GM23338 (cell line): Measurements from ENCODE around the gene ZNF326. TPM values are rescaled to one million over a fixed set of nuclear protein-coding genes. Genes with fewer than 3 reads are reported as not detected.

ENCODE experiments used
- ATAC-seq: fragments of 200-7000 bp; cut with Tn5 transposase; 3 replicates; pipeline ENCODE4 v1.9.1; 2020
- DNase-seq: peaks from one replicate; pipeline ENCODE4 v3.0.0-alpha.2; 2015; ENCODE audit warnings: low spot score
- H2AFZ ChIP-seq: fragments of 200-600 bp; sonication (generic); 2 replicates; pipeline ENCODE4 v1.8.0; 2016; ENCODE audit warnings: antibody characterized with exemption, mild to moderate bottlenecking, moderate library complexity
- H3F3A ChIP-seq: fragments of 200-600 bp; sonication (generic); replicated peaks from 2 replicates; pipeline ENCODE4 v1.8.0; 2017; ENCODE audit warnings: antibody characterized with exemption, mixed run types, low read depth
- H3K27ac ChIP-seq: fragments of 200-600 bp; sonication (generic); 2 replicates; pipeline ENCODE4 v1.6.1; 2016; ENCODE audit warnings: low read depth
- H3K27me3 ChIP-seq: fragments of 200-600 bp; sonication (generic); 2 replicates; pipeline ENCODE4 v1.8.0; 2016; ENCODE audit warnings: mild to moderate bottlenecking, mixed run types, moderate library complexity; ENCODE audit not compliant: insufficient read depth
- H3K36me3 ChIP-seq: fragments of 200-600 bp; sonication (generic); 2 replicates; pipeline ENCODE4 v1.8.0; 2016; ENCODE audit warnings: mild to moderate bottlenecking; ENCODE audit not compliant: insufficient read depth
- H3K4me1 ChIP-seq: fragments of 200-600 bp; sonication (generic); 2 replicates; pipeline ENCODE4 v1.8.0; 2016; ENCODE audit warnings: mild to moderate bottlenecking, moderate library complexity; ENCODE audit not compliant: insufficient read depth
- H3K4me2 ChIP-seq: fragments of 200-600 bp; sonication (generic); 2 replicates; pipeline ENCODE4 v1.7.1; 2017; ENCODE audit warnings: mixed run types
- H3K4me3 ChIP-seq: fragments of 200-600 bp; sonication (generic); 2 replicates; pipeline ENCODE4 v1.6.1; 2016; ENCODE audit warnings: mixed run types
- H3K79me2 ChIP-seq: fragments of 200-600 bp; sonication (generic); replicated peaks from 2 replicates; pipeline ENCODE4 v1.8.0; 2017; ENCODE audit warnings: mild to moderate bottlenecking; ENCODE audit not compliant: insufficient read depth
- H3K9me2 ChIP-seq: fragments of 200-600 bp; sonication (generic); 2 replicates; pipeline ENCODE4 v1.8.0; 2017; ENCODE audit not compliant: insufficient read depth
- H4K20me1 ChIP-seq: fragments of 200-600 bp; sonication (generic); replicated peaks from 2 replicates; pipeline ENCODE4 v1.8.0; 2017; ENCODE audit warnings: mild to moderate bottlenecking; ENCODE audit not compliant: insufficient read depth
- H3K27ac Mint-ChIP-seq: 2 replicates; pipeline ENCODE4 v1.8.0; 2020; ENCODE audit warnings: inconsistent platforms, mild to moderate bottlenecking, moderate library complexity, mixed read lengths
- H3K27me3 Mint-ChIP-seq: 3 replicates; pipeline ENCODE4 v1.8.0; 2022; ENCODE audit warnings: low read depth, mild to moderate bottlenecking, moderate library complexity, mixed read lengths, inconsistent platforms; ENCODE audit not compliant: insufficient read depth, poor library complexity
- H3K36me3 Mint-ChIP-seq: 3 replicates; pipeline ENCODE4 v1.8.0; 2021; ENCODE audit warnings: low read depth, mild to moderate bottlenecking, inconsistent platforms, moderate library complexity, mixed read lengths
- H3K4me1 Mint-ChIP-seq: 3 replicates; pipeline ENCODE4 v1.8.0; 2020; ENCODE audit warnings: mild to moderate bottlenecking, inconsistent platforms, mixed read lengths
- H3K4me3 Mint-ChIP-seq: 3 replicates; pipeline ENCODE4 v1.8.0; 2021; ENCODE audit warnings: moderate library complexity, mild to moderate bottlenecking, inconsistent platforms, mixed read lengths
- H3K9me3 Mint-ChIP-seq: 3 replicates; pipeline ENCODE4 v1.8.0; 2020; ENCODE audit warnings: moderate library complexity, mild to moderate bottlenecking, inconsistent platforms, mixed read lengths
- CREB1 ChIP-seq: fragments of 250-450 bp; sonication (Bioruptor Pico); IDR thresholded peaks from 2 replicates; pipeline ENCODE4 v1.5.0; 2020; ENCODE audit warnings: low read depth, mild to moderate bottlenecking, moderate library complexity
- EZH2 ChIP-seq: fragments of 200-600 bp; sonication (generic); IDR thresholded peaks from one replicate; pipeline ENCODE4 v1.8.0; 2017; ENCODE audit warnings: antibody characterized with exemption, mild to moderate bottlenecking, low read depth; ENCODE audit not compliant: unreplicated experiment
- EZH2phosphoT487 ChIP-seq: fragments of 200-600 bp; sonication (generic); IDR thresholded peaks from one replicate; pipeline ENCODE4 v1.8.1; 2018; ENCODE audit warnings: antibody characterized with exemption; ENCODE audit not compliant: unreplicated experiment
- NANOG ChIP-seq: IDR thresholded peaks from 2 replicates; pipeline ENCODE4 v1.6.1; 2016; ENCODE audit warnings: antibody characterized with exemption, borderline replicate concordance
- POLR2AphosphoS5 ChIP-seq: IDR thresholded peaks from 2 replicates; pipeline ENCODE4 v1.6.1; 2016; ENCODE audit warnings: antibody characterized with exemption, low read depth
- STAT1 ChIP-seq: IDR thresholded peaks from one replicate; pipeline ENCODE4 v1.6.1; 2016; ENCODE audit warnings: antibody characterized with exemption; ENCODE audit not compliant: unreplicated experiment
- ZNF114 ChIP-seq: fragments of 250-450 bp; sonication (Bioruptor Pico); IDR thresholded peaks from 2 replicates; pipeline ENCODE4 v1.5.0; 2020; ENCODE audit warnings: mild to moderate bottlenecking, moderate library complexity
- polyA plus RNA-seq: library from polyadenylated mRNA; unstranded; fragments of >200 nt; fragmentation: Nextera tagmentation; extraction: Ambion mirVana; gene quantifications from 2 replicates; pipeline ENCODE4 v1.2.1, GENCODE V29; 2016
- total RNA-seq: library from RNA; depleted of rRNA; stranded (reverse); fragments of >200 nt; shearing (Covaris generic); gene quantifications from 2 replicates; pipeline ENCODE4 v1.2.3, GENCODE V29; 2014
- TF ChIP-seq, protein P1 (sequence below): IDR thresholded peaks from one replicate; pipeline ENCODE4 v1.6.1; 2018; ENCODE audit warnings: antibody characterized with exemption; ENCODE audit not compliant: unreplicated experiment
- TF ChIP-seq, protein P2 (sequence below), 2 experiments: fragments of 200-600 bp in 1 of 2; sonication (generic) in 1 of 2; conservative IDR thresholded peaks; 2 replicates each; pipeline versions ENCODE4 v1.5.1 to v1.6.1; 2016 to 2017; ENCODE audit warnings: antibody characterized with exemption in 2 of 2, low read depth in 2 of 2, mild to moderate bottlenecking in 2 of 2, moderate library complexity in 1 of 2
- TF ChIP-seq, protein P3 (sequence below): fragments of 250-450 bp; sonication (Bioruptor Pico); IDR thresholded peaks from 2 replicates; pipeline ENCODE4 v1.5.0; 2020; ENCODE audit warnings: mild to moderate bottlenecking, moderate library complexity

Gene ZNF326
- total and polyA plus RNA-seq, 2 experiments from 2014 or later, result 28.6 to 35.1 TPM

DNA sequence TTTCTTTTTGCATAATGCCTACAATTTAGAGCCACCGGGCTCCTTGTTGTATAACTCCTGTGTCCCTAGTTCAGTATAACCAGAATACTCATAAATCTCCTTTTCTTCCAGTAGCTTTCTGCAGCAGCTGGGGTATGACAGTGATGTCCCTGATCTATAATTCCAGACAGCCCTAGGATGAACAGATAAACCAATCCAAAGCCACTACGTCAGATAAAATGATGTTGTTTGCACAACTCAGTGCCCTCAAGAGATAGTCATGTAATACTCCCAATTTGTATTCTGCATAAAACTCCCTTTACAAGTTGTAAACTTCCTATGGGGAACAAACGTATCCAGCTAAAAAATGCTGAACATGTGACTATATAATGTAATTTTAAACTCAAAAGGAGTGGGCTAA is 44.7 kb downstream of the ZNF326 start (continued):
- TF ChIP-seq, protein P1, sequence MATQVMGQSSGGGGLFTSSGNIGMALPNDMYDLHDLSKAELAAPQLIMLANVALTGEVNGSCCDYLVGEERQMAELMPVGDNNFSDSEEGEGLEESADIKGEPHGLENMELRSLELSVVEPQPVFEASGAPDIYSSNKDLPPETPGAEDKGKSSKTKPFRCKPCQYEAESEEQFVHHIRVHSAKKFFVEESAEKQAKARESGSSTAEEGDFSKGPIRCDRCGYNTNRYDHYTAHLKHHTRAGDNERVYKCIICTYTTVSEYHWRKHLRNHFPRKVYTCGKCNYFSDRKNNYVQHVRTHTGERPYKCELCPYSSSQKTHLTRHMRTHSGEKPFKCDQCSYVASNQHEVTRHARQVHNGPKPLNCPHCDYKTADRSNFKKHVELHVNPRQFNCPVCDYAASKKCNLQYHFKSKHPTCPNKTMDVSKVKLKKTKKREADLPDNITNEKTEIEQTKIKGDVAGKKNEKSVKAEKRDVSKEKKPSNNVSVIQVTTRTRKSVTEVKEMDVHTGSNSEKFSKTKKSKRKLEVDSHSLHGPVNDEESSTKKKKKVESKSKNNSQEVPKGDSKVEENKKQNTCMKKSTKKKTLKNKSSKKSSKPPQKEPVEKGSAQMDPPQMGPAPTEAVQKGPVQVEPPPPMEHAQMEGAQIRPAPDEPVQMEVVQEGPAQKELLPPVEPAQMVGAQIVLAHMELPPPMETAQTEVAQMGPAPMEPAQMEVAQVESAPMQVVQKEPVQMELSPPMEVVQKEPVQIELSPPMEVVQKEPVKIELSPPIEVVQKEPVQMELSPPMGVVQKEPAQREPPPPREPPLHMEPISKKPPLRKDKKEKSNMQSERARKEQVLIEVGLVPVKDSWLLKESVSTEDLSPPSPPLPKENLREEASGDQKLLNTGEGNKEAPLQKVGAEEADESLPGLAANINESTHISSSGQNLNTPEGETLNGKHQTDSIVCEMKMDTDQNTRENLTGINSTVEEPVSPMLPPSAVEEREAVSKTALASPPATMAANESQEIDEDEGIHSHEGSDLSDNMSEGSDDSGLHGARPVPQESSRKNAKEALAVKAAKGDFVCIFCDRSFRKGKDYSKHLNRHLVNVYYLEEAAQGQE, result no peak
- TF ChIP-seq CREB1 (CRISPR knock-in tag) (no peak), EZH2phosphoT487 (no peak), ZNF114 (CRISPR knock-in tag) (no peak), NANOG (no peak), STAT1 (no peak)

DNA sequence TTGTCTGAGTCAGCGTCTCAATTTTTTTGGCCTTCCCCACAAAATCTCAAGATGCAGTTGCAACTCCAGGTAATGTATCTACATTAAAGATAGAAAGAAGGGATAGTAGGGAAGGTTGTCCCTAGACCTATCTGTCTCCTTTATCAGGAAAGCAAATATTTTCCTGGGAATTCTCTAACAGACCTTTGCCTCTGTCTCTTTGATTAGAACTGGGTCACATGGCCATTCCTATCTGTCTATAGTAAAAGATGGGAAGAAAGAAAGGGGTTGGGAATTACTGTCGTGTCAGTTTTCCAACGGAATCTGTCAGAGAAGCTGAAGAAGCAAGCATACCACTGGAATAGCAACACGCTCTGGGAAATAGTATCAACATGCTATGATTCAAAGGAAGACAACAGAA is 48.7 kb downstream of the ZNF326 start:
- no peaks in the 10 kb centered on the region; the same call in 1 of the 2 replicates for H3F3A ChIP-seq
- H3K27ac ChIP-seq, result no peak overlapping the region
- Mint-ChIP-seq H3K27me3 (no peaks in the 10 kb centered on the region), H3K9me3 (no peaks in the 10 kb centered on the region), H3K27ac (no peak overlapping the region), H3K4me3 (no peak overlapping the region), H3K4me1 (peaks cover 3% of the 10 kb centered on the region; the same call in 1 of the 3 replicates), H3K36me3 (no peaks in the 10 kb centered on the region)
- no peaks in the 10 kb centered on the region for H3K27me3 ChIP-seq
- no peak overlapping the region for H3K4me3 ChIP-seq
- H3K36me3 ChIP-seq, result no peaks in the 10 kb centered on the region
- DNase-seq (no peak), ATAC-seq (no peak)
- no peak overlapping the region for H3K4me2 ChIP-seq
- no peaks in the 10 kb centered on the region for H3K9me2 ChIP-seq
- H4K20me1 ChIP-seq, result no peaks in the 10 kb centered on the region
- no peaks in the 10 kb centered on the region for H3K79me2 ChIP-seq
- H2AFZ ChIP-seq, result no peak overlapping the region
- H3K4me1 ChIP-seq, result peaks cover 7% of the 10 kb centered on the region; the same call in 1 of the 2 replicates
- TF ChIP-seq, protein P1, result no peak
- TF ChIP-seq EZH2 (no peak), ZNF114 (CRISPR knock-in tag) (no peak), STAT1 (no peak), NANOG (no peak), POLR2AphosphoS5 (no peak)
- TF ChIP-seq, protein P2, sequence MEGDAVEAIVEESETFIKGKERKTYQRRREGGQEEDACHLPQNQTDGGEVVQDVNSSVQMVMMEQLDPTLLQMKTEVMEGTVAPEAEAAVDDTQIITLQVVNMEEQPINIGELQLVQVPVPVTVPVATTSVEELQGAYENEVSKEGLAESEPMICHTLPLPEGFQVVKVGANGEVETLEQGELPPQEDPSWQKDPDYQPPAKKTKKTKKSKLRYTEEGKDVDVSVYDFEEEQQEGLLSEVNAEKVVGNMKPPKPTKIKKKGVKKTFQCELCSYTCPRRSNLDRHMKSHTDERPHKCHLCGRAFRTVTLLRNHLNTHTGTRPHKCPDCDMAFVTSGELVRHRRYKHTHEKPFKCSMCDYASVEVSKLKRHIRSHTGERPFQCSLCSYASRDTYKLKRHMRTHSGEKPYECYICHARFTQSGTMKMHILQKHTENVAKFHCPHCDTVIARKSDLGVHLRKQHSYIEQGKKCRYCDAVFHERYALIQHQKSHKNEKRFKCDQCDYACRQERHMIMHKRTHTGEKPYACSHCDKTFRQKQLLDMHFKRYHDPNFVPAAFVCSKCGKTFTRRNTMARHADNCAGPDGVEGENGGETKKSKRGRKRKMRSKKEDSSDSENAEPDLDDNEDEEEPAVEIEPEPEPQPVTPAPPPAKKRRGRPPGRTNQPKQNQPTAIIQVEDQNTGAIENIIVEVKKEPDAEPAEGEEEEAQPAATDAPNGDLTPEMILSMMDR (conservative IDR thresholded peaks at IDR 0.05; ENCODE audit: low read depth in 2 of 2), result no peak
- TF ChIP-seq, protein P3, sequence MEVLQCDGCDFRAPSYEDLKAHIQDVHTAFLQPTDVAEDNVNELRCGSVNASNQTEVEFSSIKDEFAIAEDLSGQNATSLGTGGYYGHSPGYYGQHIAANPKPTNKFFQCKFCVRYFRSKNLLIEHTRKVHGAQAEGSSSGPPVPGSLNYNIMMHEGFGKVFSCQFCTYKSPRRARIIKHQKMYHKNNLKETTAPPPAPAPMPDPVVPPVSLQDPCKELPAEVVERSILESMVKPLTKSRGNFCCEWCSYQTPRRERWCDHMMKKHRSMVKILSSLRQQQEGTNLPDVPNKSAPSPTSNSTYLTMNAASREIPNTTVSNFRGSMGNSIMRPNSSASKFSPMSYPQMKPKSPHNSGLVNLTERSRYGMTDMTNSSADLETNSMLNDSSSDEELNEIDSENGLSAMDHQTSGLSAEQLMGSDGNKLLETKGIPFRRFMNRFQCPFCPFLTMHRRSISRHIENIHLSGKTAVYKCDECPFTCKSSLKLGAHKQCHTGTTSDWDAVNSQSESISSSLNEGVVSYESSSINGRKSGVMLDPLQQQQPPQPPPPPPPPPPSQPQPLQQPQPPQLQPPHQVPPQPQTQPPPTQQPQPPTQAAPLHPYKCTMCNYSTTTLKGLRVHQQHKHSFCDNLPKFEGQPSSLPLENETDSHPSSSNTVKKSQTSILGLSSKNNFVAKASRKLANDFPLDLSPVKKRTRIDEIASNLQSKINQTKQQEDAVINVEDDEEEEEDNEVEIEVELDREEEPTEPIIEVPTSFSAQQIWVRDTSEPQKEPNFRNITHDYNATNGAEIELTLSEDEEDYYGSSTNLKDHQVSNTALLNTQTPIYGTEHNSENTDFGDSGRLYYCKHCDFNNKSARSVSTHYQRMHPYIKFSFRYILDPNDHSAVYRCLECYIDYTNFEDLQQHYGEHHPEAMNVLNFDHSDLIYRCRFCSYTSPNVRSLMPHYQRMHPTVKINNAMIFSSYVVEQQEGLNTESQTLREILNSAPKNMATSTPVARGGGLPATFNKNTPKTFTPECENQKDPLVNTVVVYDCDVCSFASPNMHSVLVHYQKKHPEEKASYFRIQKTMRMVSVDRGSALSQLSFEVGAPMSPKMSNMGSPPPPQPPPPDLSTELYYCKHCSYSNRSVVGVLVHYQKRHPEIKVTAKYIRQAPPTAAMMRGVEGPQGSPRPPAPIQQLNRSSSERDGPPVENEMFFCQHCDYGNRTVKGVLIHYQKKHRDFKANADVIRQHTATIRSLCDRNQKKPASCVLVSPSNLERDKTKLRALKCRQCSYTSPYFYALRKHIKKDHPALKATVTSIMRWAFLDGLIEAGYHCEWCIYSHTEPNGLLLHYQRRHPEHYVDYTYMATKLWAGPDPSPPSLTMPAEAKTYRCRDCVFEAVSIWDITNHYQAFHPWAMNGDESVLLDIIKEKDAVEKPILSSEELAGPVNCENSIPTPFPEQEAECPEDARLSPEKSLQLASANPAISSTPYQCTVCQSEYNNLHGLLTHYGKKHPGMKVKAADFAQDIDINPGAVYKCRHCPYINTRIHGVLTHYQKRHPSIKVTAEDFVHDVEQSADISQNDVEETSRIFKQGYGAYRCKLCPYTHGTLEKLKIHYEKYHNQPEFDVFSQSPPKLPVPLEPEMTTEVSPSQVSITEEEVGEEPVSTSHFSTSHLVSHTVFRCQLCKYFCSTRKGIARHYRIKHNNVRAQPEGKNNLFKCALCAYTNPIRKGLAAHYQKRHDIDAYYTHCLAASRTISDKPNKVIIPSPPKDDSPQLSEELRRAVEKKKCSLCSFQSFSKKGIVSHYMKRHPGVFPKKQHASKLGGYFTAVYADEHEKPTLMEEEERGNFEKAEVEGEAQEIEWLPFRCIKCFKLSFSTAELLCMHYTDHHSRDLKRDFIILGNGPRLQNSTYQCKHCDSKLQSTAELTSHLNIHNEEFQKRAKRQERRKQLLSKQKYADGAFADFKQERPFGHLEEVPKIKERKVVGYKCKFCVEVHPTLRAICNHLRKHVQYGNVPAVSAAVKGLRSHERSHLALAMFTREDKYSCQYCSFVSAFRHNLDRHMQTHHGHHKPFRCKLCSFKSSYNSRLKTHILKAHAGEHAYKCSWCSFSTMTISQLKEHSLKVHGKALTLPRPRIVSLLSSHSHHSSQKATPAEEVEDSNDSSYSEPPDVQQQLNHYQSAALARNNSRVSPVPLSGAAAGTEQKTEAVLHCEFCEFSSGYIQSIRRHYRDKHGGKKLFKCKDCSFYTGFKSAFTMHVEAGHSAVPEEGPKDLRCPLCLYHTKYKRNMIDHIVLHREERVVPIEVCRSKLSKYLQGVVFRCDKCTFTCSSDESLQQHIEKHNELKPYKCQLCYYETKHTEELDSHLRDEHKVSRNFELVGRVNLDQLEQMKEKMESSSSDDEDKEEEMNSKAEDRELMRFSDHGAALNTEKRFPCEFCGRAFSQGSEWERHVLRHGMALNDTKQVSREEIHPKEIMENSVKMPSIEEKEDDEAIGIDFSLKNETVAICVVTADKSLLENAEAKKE (CRISPR knock-in tag), result no peak
